WTC11 (cell line): ENCODE data around the gene RAB18. TPM values are rescaled to one million over a fixed set of nuclear protein-coding genes. Genes with fewer than 3 reads are reported as not detected.
A peak's percentile ranks its signal among the peaks of the same experiment; 100 is the strongest.
"Not testable (repeated sequence)": the region's sequence is repeated elsewhere in the genome, so short reads cannot be mapped to it uniquely, and the experiment has no call there.

Source experiments
- ATAC-seq: fragments of 200-7000 bp; cut with Tn5 transposase; 2 replicates; pipeline ENCODE4 v1.10.0; 2021; ENCODE audit warnings: mild to moderate bottlenecking, moderate library complexity
- CTCF ChIA-PET: fragments of 300-600 bp; sonication (Branson Sonifier 250); formaldehyde crosslinking; loops from one replicate; lab custom pipeline; 2021; ENCODE audit warnings: antibody characterized with exemption; lab: Charles Lee
- POLR2A ChIA-PET: fragments of 350-600 bp; sonication (Branson Sonifier 250); formaldehyde crosslinking; loops from one replicate; lab custom pipeline; 2021; ENCODE audit warnings: antibody characterized with exemption; lab: Charles Lee
- DNase-seq: peaks from one replicate; pipeline ENCODE4 v3.0.0; 2021; ENCODE audit warnings: low spot score
- H3K27ac Mint-ChIP-seq: 2 replicates; pipeline ENCODE4 v1.8.0; 2021; ENCODE audit warnings: mixed read lengths
- H3K27me3 Mint-ChIP-seq: 2 replicates; pipeline ENCODE4 v1.8.0; 2021; ENCODE audit warnings: low read depth, mild to moderate bottlenecking, moderate library complexity, mixed read lengths
- H3K36me3 Mint-ChIP-seq: 2 replicates; pipeline ENCODE4 v1.8.0; 2021; ENCODE audit warnings: mixed read lengths
- H3K4me1 Mint-ChIP-seq: 2 replicates; pipeline ENCODE4 v1.8.0; 2022; ENCODE audit warnings: mixed read lengths
- H3K4me3 Mint-ChIP-seq: 2 replicates; pipeline ENCODE4 v1.8.0; 2021; ENCODE audit warnings: mild to moderate bottlenecking, moderate library complexity, mixed read lengths
- H3K9me3 Mint-ChIP-seq: 2 replicates; pipeline ENCODE4 v1.8.0; 2021; ENCODE audit warnings: mixed read lengths
- ESRRA ChIP-seq: sonication (generic); formaldehyde crosslinking; IDR thresholded peaks from 2 replicates; pipeline ENCODE4 v1.8.1; 2022; ENCODE audit warnings: mild to moderate bottlenecking, missing genetic modification reagents, borderline replicate concordance
- ETV6 ChIP-seq: sonication (generic); formaldehyde crosslinking; IDR thresholded peaks from 2 replicates; pipeline ENCODE4 v1.8.1; 2022; ENCODE audit warnings: mild to moderate bottlenecking, missing genetic modification reagents
- FOXP1 ChIP-seq: sonication (generic); formaldehyde crosslinking; IDR thresholded peaks from 2 replicates; pipeline ENCODE4 v1.8.0; 2022; ENCODE audit warnings: missing genetic modification reagents, mild to moderate bottlenecking, moderate library complexity, borderline replicate concordance
- JUN ChIP-seq: sonication (generic); formaldehyde crosslinking; IDR thresholded peaks from 2 replicates; pipeline ENCODE4 v1.8.0; 2023; ENCODE audit warnings: mild to moderate bottlenecking, missing genetic modification reagents
- NFATC4 ChIP-seq: fragments of 250-450 bp; sonication (Bioruptor Pico); IDR thresholded peaks from 2 replicates; pipeline ENCODE4 v1.9.0; 2021; ENCODE audit warnings: mild to moderate bottlenecking
- NFE2L1 ChIP-seq: sonication (generic); formaldehyde crosslinking; IDR thresholded peaks from 2 replicates; pipeline ENCODE4 v1.8.1; 2023; ENCODE audit warnings: missing genetic modification reagents
- NR2C2 ChIP-seq: sonication (generic); formaldehyde crosslinking; IDR thresholded peaks from 2 replicates; pipeline ENCODE4 v1.8.0; 2022; ENCODE audit warnings: mild to moderate bottlenecking, missing genetic modification reagents
- ZNF138 ChIP-seq: sonication (generic); formaldehyde crosslinking; conservative IDR thresholded peaks from 2 replicates; pipeline ENCODE4 v1.8.1; 2022; ENCODE audit warnings: mild to moderate bottlenecking, moderate library complexity, missing genetic modification reagents
- ZNF396 ChIP-seq: fragments of 250-450 bp; sonication (Bioruptor Pico); IDR thresholded peaks from 2 replicates; pipeline ENCODE4 v1.8.0; 2021; ENCODE audit warnings: mild to moderate bottlenecking, moderate library complexity, borderline replicate concordance
- total RNA-seq: library from RNA; stranded (reverse); gene quantifications from 3 replicates; pipeline ENCODE4 v1.2.3, GENCODE V29; 2021
- TF ChIP-seq, protein P1 (sequence below): sonication (generic); formaldehyde crosslinking; conservative IDR thresholded peaks from 2 replicates; pipeline ENCODE4 v1.8.1; 2022; ENCODE audit warnings: mild to moderate bottlenecking, missing genetic modification reagents
- TF ChIP-seq, protein P2 (sequence below): sonication (generic); formaldehyde crosslinking; IDR thresholded peaks from 2 replicates; pipeline ENCODE4 v1.8.1; 2023; ENCODE audit warnings: mild to moderate bottlenecking, missing genetic modification reagents, moderate library complexity
- TF ChIP-seq, protein P3 (sequence below): sonication (generic); formaldehyde crosslinking; IDR thresholded peaks from 2 replicates; pipeline ENCODE4 v1.8.0; 2022; ENCODE audit warnings: mild to moderate bottlenecking, missing genetic modification reagents
- TF ChIP-seq, protein P4 (sequence below): fragments of 250-450 bp; sonication (Bioruptor Pico); IDR thresholded peaks from 2 replicates; pipeline ENCODE4 v1.8.0; 2021; ENCODE audit warnings: mild to moderate bottlenecking
- TF ChIP-seq, protein P5 (sequence below): sonication (generic); formaldehyde crosslinking; IDR thresholded peaks from 2 replicates; pipeline ENCODE4 v1.8.1; 2023; ENCODE audit warnings: mild to moderate bottlenecking, missing genetic modification reagents, borderline replicate concordance

RAB18 gene
- total RNA-seq, 1 experiment from 2014 or later: 71.4 TPM

DNA sequence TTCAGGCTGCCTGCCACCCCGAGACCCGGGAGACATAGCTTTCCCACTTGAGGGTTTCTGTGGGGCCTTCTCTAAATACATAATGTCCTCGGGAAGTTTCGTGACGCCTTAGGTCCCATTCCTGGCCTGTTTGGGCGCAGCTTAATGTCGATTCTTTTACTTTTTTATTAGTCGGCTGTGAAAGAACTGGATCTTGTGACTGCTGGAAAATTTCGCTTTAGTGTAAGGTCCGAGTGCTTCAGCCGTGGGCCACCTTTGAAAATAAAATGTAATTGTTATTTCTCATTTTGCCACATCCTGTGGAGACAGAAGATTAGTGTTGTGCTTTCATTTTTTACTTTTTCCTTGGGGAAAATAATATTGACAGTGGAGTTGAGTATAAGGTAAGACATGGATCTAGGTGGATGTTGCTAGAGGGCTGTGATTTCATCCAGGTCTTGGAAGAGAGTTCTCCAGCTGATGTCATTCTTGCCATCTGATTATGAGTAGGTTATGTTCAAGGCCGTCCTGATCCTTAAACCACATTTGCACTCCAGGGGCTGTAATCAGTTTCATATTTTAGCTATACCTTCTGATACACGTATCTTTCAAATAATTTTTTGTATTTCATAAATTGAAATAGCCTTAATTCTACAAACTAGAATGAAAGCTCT, 830 bp downstream of the RAB18 start:
- ATAC-seq (no peak), DNase-seq (no peak)
- Mint-ChIP-seq H3K4me3 (peak overlapping the region; percentile 97), H3K36me3 (peaks cover 1% of the 10 kb centered on the region), H3K4me1 (peaks cover 19% of the 10 kb centered on the region), H3K27ac (peak overlapping the region; percentile 76; the same call in 1 of the 2 replicates), H3K27me3 (peaks cover 17% of the 10 kb centered on the region), H3K9me3 (no peaks in the 10 kb centered on the region)
- TF ChIP-seq FOXP1 (CRISPR knock-in tag): no peak
- TF ChIP-seq JUN: no peak
- ChIA-PET CTCF (interaction anchor here (0.6 to 1.5 kb wide), 4 partner anchors 15 to 869 kb away, joined by 3 to 4 read pairs (median 4); no protein-coding TSS in a partner anchor), POLR2A (interaction anchor here (1.5 kb wide), 2 partner anchors 17 to 24 kb away, joined by 4 to 5 read pairs; no protein-coding TSS in a partner anchor)

DNA sequence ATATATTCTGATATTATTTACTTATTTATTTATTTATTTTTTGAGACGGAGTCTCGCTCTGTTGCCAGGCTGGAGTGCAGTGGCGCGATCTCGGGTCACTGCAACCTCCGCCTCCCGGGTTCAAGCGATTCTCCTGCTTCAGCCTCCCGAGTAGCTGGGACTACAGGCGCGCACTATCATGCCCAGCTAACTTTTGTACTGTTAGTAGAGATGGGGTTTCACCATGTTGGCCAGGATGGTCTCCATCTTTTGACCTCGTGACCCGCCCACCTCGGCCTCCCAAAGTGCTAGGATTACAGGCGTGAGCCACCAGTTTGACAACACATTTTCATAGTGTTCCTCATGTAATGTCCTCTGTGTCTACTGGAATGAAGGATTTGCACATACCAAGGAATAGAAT, 1.4 kb downstream of the RAB18 start:
- CTCF ChIA-PET: interaction anchor here (0.6 to 1.5 kb wide), 2 partner anchors 47 to 869 kb away, joined by 4 read pairs; no protein-coding TSS in a partner anchor
- POLR2A ChIA-PET: not testable (repeated sequence)

DNA sequence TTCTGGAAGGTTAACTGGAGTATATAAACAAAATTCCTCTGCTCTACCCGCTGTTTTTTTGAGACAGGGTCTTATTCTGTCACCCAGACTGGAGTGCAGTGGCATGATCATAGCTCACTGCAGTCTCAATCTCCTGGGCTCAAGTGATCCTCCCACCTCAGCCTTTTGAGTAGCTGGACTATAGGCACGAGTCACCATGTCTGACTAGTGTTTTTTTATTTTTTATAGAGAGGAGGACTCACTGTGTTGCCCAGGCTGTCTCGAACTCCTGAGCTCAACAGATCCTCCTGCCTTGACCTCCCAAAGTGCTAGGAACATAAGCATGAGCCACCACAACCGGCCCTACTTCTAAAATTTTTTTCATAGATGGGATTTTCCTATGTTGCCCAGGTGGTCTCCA, 2.2 kb downstream of the RAB18 start:
- no peak for TF ChIP-seq ZNF396 (CRISPR knock-in tag)
- no peak for TF ChIP-seq NFE2L1 (CRISPR knock-in tag)
- TF ChIP-seq, protein P1, sequence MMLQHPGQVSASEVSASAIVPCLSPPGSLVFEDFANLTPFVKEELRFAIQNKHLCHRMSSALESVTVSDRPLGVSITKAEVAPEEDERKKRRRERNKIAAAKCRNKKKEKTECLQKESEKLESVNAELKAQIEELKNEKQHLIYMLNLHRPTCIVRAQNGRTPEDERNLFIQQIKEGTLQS: no peak
- no peak for TF ChIP-seq ETV6 (CRISPR knock-in tag)
- TF ChIP-seq NFATC4: no peak
- TF ChIP-seq NR2C2 (CRISPR knock-in tag): no peak
- TF ChIP-seq, protein P2, sequence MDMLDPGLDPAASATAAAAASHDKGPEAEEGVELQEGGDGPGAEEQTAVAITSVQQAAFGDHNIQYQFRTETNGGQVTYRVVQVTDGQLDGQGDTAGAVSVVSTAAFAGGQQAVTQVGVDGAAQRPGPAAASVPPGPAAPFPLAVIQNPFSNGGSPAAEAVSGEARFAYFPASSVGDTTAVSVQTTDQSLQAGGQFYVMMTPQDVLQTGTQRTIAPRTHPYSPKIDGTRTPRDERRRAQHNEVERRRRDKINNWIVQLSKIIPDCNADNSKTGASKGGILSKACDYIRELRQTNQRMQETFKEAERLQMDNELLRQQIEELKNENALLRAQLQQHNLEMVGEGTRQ: no peak
- TF ChIP-seq, protein P3, sequence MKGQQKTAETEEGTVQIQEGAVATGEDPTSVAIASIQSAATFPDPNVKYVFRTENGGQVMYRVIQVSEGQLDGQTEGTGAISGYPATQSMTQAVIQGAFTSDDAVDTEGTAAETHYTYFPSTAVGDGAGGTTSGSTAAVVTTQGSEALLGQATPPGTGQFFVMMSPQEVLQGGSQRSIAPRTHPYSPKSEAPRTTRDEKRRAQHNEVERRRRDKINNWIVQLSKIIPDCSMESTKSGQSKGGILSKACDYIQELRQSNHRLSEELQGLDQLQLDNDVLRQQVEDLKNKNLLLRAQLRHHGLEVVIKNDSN: no peak
- TF ChIP-seq, protein P4, sequence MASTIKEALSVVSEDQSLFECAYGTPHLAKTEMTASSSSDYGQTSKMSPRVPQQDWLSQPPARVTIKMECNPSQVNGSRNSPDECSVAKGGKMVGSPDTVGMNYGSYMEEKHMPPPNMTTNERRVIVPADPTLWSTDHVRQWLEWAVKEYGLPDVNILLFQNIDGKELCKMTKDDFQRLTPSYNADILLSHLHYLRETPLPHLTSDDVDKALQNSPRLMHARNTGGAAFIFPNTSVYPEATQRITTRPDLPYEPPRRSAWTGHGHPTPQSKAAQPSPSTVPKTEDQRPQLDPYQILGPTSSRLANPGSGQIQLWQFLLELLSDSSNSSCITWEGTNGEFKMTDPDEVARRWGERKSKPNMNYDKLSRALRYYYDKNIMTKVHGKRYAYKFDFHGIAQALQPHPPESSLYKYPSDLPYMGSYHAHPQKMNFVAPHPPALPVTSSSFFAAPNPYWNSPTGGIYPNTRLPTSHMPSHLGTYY: no peak
- TF ChIP-seq, protein P5, sequence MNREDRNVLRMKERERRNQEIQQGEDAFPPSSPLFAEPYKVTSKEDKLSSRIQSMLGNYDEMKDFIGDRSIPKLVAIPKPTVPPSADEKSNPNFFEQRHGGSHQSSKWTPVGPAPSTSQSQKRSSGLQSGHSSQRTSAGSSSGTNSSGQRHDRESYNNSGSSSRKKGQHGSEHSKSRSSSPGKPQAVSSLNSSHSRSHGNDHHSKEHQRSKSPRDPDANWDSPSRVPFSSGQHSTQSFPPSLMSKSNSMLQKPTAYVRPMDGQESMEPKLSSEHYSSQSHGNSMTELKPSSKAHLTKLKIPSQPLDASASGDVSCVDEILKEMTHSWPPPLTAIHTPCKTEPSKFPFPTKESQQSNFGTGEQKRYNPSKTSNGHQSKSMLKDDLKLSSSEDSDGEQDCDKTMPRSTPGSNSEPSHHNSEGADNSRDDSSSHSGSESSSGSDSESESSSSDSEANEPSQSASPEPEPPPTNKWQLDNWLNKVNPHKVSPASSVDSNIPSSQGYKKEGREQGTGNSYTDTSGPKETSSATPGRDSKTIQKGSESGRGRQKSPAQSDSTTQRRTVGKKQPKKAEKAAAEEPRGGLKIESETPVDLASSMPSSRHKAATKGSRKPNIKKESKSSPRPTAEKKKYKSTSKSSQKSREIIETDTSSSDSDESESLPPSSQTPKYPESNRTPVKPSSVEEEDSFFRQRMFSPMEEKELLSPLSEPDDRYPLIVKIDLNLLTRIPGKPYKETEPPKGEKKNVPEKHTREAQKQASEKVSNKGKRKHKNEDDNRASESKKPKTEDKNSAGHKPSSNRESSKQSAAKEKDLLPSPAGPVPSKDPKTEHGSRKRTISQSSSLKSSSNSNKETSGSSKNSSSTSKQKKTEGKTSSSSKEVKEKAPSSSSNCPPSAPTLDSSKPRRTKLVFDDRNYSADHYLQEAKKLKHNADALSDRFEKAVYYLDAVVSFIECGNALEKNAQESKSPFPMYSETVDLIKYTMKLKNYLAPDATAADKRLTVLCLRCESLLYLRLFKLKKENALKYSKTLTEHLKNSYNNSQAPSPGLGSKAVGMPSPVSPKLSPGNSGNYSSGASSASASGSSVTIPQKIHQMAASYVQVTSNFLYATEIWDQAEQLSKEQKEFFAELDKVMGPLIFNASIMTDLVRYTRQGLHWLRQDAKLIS (CRISPR knock-in tag): no peak
- no peak for TF ChIP-seq ZNF138 (CRISPR knock-in tag)
- no peak for TF ChIP-seq ESRRA (CRISPR knock-in tag)
- H3K4me1 Mint-ChIP-seq: peaks cover 19% of the 10 kb centered on the region
- peaks cover 9% of the 10 kb centered on the region for H3K27me3 Mint-ChIP-seq
- CTCF ChIA-PET: no interaction called here
- H3K9me3 Mint-ChIP-seq: no peaks in the 10 kb centered on the region
- POLR2A ChIA-PET: no interaction called here
- H3K27ac Mint-ChIP-seq: no peak overlapping the region
- DNase-seq (no peak), ATAC-seq (no peak)
- H3K4me3 Mint-ChIP-seq: peak overlapping the region; percentile 97
- peaks cover 10% of the 10 kb centered on the region for H3K36me3 Mint-ChIP-seq

More for the DNA sequence above, 1.4 kb downstream of the RAB18 start:
- ATAC-seq, H3K36me3 Mint-ChIP-seq, H3K27ac Mint-ChIP-seq, DNase-seq, H3K9me3 Mint-ChIP-seq: not testable (repeated sequence)
- H3K27me3 Mint-ChIP-seq: peaks cover 15% of the 10 kb centered on the region
- H3K4me3 Mint-ChIP-seq: peak overlapping the region; percentile 97
- H3K4me1 Mint-ChIP-seq: peaks cover 19% of the 10 kb centered on the region
